Stimulated activated CD4-positive, alpha-beta T cell treated with anti-CD3 and anti-CD28 coated beads, Interleukin-15, amount 100 ng/mL, for 24 hours (primary cell): ENCODE data around the gene TBC1D22A.

Source experiments
- DNase-seq: peaks from one replicate; pipeline ENCODE4 v3.0.0-alpha.2; 2020

The TBC1D22A gene

DNA sequence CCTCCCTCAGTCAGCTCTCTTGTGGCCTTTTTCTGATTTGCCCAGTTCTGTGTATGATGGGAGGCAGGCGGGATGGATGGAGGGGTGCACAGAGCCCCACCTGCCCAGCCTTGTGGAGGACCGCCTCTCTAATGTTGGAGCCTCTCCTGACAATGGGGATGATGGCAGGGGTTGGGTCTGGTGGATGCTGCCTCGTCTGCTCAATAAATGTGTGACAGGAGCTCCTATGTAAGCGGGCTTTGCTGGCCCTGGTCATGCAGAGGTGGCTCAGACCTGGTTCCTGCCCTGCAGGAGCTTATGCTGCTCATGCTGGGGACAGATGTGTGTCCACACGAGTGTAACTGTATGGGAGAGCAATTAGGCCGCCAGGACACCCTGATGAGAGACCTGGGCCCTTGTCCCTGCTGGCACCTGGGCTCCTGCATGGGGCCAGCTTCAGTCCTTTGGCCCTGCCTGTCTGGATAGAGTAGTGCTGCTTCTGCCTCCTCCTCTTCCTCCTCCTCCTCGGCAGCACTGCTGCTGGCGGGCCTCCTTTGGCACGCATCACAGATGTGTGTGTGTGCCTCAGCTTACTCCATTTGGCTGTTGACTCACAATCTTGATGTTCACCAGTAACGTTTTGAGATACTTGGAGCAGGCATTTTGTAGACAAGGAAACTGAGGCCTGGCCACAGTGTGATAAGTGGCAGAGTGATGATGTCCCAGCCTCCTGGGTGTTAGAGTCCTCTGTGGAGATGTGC, 131.0 kb downstream of the TBC1D22A start:
- DNase-seq: no peak

DNA sequence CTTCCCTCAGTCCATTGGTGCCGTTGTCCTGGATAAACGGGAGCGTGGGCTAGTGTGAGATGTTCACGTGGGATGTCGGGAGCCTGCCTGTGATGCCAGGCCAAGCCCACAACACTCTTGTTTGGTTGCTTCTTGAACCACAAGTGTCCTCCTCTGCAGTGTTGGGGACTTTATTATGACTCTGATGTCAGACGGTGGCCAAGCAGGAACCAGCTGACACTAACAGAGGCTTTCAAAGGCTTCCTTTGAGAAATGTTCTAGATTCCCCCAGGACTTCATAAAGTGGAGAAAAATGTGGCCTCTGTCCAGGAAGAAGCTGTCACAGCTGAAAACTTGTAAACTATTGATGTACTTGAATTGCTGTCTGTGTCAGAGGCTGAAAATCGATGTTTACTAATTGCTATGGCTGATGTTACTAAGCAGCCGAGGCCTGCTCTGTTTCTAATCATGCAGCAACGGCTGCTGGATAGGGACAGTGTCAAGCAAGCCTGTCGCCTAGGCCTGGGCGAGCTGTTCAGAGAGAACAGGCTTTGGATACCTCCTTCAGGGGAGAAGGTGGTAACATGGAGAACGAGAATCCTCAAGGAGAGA, 131.7 kb downstream of the TBC1D22A start:
- no peak for DNase-seq

DNA sequence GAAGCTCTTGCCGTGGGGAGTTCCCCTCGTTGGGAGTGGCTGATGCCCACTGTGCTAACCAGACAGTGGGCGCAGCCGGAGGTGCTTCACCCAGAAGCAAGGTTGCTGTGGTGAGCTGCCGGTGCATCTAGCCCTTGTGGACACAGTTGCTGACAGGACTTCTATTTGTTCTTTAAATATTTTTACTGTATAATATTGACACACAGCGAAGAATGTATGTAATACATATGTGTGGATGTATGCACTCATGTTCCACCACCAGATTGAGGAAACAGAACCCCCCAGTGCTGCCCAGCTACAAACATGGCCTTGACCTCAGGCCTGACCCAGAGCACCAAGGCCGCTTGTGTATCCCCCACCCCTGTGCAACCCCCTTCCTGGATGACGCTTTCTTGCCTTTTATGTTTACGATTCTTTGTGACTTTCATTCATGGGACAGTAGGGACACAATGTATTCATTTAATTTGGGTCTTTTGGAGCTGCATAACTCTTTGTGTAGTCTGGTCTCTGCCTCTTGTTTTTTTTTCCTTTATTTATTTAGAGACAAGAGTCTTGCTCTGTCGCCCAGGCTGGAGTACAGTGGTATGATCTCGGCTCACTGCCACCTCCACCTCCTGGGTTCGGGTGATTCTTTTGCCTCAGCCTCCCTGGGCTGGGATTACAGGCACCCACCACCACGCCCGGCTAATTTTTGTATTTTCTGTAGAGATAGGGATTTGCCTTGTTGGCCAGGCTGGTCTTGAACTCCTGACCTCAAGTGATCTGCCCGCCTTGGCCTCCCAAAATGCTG, 132.6 kb downstream of the TBC1D22A start:
- DNase-seq: no peak

DNA sequence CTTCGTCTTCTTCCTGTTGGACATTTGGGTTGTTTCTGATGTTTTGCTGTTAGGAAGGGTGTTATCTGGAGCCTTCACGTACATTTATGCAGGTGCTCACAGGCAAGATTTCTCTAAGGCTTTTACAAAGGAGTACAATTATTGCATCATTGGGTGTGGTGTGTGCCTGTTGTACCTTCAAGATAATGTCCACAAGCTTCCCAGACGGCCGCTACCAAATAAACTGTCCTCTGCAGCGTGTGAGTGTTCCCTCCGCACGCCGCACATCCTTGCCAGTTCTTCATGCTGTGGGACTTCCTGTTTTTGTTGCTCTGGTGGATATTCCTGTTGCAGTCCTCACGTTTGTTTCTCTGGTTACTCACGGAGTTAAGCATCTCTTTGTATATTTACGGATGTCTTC, 133.3 kb downstream of the TBC1D22A start:
- no peak for DNase-seq

DNA sequence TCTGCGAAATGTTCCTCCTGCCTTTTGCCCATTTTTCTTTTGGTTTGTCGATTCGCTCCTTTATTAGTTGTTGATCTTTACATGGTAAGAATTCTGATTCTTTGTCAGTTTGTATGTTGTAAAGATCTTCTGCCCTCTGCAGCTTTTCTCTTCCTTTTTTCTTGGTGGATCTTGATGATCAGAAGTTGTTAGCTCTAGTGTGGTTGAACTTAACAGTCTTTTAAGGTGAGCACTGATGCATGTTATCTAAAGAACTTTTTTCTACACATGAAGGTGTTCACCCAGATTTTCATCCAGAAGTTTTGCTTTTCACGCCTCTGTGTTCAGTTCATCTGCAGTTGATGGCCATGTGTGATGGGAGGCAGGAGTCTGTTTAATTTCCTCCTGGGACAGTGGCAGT, 133.7 kb downstream of the TBC1D22A start:
- no peak for DNase-seq

DNA sequence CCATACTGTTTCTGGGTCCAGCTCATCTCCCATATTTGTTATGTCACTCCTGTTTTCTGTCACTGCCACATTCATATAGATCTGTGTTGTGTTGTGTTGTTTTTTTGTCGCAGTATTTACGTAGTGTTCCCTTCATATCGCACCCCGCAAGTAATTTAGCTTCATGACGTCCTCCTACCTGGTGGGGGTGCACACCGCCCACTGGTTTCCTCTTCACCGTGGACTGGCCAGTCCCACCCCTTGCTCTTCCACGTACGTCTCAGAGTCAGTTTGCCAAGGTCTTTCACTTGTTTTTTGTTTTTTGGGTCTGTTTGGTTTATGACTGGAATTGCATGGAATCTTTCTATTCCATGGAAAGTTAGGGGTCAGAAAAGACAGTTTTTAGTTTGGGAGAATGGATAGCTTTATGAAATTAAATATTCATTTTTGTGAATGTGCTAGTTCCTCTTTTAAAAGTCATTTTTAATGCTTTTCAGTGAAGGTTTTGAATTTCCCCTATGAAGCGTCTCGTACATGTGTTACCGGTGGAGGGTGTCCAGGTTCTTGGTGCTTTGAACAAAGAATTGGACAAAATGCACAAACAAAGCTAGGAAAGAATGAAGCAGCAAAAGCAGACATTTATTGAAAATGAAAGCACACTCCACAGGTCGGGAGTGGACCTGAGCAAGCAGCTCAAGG, 134.3 kb downstream of the TBC1D22A start:
- DNase-seq: no peak

DNA sequence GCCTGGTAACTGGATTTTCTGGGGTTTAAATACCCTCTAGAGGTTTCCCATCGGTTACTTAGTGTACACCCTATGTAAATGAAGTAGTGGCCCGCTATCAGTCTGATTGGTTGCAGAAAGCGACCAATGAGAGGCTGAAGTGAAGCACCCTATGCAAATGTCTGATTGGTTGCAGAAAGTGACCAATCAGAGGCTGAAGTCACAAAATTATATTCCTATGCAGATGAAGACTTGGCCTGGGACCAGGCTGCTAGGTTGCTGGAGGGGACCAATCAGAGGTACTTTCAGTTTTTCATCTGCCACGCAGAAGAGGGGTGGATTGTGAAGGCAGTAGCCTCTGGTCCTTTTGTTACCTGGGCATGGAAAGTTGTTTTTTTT, 134.8 kb downstream of the TBC1D22A start:
- no peak for DNase-seq

DNA sequence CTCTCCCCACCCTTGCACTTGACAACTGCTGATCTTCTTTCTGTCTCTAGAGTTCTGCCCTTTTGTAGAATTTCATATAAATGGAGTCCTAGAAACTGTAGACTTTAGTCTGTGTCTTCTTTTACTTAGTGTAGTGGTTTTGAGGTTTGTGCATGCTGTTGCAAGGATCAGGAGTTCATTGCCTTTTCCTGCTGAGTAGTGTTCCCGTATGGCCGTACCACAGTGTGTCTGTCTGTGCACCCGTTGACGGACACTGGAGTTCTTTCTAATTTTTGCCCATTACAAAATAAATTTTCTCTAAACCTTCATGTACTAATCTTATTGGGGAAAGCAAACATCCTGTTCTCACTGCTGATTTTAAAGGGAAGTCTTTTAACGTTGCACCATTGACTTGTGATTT, 138.1 kb downstream of the TBC1D22A start:
- DNase-seq: no peak

DNA sequence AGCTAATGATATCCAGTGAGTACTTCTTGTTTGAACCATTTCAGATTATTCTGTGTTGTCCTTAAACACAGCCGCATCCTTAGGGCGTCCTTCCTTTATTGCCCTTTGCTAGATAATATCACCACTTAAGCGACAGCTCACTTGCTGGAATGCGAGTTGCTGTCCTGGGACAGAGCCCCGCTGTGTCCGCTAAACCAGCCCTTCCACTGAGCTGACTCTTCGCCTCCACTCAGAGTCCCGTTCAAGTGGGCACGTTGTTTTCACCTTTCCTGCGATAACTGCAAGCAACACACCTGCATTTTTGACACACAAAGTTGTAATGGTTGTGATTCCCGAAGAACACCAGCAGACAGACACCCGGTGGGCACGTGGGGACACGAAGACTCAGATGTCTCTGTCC, 140.0 kb downstream of the TBC1D22A start:
- DNase-seq: no peak

DNA sequence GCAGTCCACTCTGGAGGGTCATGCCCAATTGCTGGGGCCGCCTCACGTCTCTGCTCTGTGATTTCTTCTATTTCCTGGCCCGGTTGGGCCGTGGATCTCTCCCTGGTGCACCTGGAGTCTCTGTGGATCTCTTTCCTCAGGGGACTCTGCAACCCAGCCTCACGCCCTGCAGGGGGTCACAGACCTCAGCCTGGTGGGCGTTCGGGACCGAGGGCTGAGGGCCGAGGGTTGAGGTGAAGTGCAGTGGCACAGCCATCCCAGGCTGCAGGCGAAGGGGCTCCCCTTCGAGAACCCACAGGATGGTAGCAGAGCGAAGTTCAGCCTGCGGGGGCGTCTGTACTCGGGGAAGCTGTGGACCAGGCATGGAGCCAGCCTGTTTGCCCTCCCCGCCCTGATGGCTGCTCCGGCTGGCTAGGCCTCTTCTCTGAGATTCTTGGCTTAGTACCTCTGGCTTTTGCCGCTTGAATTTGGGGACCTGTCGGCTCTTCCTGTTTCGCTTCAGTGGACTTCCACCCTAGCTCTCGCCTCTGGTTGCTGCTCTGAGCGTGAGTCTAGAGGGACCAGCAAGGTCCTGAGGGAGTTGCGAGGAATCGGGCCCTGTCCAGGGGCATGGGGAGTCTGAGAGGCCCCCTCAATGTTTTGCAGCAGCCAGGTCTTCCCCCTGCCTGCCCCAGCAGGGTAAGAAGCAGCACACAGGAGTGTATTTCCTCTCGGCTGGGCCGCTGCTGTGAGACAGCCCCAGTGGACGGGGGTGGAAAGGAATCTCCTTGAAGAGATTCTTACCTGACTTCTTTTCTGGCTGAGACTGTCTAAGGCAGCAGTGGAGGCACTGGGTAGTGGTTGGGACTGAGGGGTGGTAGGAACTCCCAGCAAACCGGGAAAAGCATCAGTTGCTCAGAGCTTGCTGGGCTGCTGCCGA, 140.8 kb downstream of the TBC1D22A start:
- DNase-seq: no peak

DNA sequence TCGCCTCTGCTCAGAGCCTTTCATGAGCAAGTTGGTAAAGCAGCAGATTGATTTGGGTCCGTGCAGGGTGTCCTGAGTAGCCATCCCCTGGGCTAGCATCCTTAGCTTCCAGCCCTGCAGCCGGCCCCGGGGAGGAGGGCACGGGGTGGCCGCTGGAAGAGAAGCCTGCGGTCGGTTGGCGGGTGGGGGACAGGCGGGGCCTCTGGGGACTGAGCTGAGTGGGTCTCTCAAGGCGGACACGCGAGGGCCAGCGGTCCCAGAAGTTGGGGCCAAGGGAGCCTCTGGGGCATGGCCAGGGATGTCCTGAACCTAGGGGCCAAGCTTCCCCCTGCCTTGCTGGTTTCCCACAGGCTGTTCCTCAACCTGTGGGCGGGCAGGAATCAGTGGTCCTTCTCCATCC, 143.0 kb downstream of the TBC1D22A start:
- DNase-seq: no peak

DNA sequence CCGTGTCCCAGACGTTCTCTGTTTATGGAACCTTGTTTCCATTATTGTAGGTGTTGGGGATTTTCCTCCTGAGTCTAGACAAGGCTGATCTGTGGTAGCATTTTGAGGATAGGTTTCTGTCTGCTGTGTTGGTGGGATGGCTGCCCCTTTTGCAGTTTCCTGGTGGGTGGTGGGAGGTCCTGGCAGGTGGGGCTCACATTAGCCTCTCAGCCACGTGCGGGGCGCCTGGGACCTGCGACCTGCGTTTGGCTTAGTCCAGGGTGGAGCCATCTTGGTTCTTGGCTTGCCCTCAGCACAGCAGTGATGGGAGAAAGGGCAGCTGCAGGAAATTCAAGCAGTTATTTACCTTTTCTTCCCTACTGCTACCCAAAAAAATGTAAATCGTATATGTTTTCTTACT, 143.4 kb downstream of the TBC1D22A start:
- no peak for DNase-seq

DNA sequence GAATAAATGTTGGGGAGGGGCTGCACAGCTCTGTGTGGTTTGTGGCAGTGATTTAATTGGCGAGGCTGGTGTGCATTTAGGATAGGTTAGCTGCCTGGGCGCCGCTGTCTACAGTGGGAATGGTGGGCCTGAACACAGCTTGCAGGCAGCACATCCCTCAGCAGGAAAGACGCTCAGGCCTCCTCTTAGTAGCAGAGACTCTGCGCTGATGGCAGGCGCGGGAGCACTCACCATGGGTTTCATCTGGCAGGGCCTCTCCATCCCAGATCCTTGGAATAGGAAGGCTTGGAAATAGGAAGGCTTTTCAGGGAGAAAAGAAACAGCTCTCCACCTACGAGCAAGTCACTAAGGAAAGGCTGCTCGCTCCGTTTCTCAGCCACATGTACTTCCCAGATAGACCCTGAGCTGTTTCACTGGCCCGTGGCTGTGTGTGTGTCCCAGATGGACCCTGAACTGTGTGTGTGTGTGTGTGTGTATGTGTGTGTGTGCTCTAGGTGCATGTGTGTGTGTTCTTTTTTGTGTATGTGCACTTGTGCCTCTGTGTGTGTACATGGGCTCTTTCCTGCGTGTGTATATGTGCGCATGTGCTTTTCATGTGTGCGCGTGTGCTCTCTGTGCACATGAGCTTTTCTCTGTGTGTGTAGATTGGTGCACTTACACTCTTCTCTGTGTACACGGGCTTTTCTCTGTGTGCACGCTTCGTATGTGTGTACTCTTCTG, 144.0 kb downstream of the TBC1D22A start:
- DNase-seq: no peak

DNA sequence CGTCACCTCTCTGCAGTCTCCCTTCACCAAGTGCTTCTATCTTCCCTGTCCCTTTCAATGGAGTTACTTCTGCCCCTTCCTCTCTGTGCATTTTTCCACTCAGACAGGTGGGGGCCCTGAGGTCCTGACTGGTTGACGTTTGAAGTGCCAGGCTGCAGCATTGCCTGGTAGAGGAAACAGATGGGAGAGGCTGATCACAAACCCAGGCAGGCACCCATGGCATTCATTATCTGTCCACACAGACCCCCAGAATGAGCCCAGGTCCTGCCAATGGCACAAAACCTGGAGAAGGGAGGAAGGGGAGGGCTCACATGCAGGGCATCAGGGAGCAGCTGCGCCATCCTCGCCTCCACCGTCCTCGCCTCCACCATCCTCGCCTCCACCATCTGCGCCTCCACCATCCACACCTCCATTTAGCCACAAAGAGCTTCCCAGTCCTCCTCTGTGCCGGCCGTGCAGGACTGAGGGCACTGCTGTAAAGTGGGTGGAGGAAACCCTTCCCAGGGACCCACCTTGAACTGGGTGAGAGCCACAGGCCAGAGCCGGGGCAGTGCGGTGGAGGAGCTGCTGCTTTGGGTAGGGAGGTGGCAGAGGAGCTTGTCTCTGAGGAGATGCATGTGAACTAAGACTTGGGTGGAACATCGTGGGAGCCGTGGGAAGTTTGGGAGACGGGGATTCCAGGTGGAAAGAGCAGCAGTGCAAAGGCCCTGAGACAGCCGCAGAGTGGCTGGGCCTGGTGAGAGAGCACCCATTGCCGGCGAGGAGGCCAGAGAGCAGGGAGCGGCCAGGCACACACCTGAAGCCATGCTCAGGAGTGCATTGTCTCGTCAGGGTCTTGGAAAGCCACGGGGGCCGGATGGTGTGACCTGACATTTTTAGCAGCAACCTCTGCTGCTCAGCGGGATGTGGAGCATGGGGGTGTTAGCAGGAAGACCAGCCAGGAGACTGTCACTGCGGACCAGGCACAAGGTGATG, 145.1 kb downstream of the TBC1D22A start:
- DNase-seq: no peak

DNA sequence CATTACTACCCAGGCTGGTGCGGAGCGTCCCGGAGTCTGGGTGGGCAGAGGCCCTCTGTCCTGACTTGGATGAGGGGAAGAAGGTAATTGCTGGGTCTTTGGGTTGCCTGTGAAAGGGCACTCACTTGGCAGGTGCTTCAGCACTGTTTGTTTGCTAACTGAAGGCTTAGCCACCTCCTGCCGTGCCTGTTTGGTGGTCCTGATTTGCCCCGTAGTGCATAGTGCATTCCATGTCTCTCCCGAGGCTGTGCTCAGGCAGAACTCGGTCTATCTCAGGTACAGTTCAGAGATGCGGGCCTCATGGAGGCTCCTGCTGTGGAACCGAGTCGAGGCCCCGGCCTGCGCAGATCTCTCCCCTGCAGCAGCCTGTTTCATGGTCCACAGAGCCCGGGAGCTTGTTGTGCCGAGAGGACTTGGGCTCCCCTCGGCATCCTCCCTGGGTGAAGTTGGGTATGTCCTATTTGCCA, 146.2 kb downstream of the TBC1D22A start:
- no peak for DNase-seq

DNA sequence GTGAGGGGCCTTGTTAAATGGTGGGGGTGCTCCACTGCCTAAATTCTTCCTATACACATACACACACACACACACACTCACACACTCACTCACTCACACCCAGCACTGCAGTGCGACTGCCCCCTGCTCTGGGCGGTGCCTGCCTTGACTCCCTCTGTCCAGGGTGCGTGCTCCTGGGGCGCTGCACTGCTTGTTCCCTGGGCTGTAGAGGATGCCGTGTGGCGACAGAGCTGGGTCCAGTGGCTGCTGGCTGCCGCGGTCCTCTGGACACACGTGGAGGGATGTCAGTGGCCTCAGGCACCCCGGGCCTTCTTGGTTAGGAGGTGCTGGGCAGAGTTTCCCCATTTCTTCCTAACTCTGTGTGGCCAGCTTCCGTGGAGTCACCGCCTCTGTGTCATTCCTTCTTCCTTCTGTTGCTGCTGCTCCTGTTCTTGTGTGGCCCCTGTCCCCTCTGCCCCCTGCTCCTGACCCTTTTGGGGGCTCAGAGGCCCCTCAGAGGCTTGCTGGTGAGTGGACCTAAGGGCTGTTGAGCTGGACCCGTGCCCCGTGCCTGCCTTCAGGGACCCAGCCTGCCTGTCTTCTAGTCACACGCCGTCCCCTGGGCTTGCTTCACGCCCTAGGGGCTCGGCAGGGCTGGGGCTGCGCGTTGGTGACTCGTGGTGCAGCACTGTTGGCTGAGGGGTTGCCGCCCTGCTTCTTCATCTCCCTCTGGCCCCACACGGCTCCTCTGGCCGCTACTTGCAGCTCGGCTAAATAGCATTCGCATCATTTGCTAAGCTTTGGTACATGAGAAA, 147.0 kb downstream of the TBC1D22A start:
- no peak for DNase-seq

DNA sequence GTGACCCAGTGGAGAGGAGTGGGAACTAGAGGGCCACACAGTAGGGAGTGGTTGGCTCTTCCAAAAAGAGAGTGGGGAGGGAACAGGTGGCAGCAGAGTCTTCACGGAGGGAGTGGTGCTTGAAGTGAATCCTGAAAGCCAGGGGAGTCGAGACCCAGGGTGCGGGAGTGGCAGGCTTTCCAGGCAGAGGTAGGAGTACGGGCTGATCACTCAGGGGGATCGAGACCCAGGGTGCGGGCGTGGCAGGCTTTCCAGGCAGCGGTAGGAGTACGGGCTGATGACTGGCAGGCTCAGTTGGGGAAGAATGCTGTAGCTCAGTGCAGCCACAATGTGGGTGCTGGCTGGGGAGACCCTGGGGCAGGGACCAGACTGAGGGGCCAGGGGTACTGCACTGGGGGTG, 148.2 kb downstream of the TBC1D22A start:
- DNase-seq: no peak

DNA sequence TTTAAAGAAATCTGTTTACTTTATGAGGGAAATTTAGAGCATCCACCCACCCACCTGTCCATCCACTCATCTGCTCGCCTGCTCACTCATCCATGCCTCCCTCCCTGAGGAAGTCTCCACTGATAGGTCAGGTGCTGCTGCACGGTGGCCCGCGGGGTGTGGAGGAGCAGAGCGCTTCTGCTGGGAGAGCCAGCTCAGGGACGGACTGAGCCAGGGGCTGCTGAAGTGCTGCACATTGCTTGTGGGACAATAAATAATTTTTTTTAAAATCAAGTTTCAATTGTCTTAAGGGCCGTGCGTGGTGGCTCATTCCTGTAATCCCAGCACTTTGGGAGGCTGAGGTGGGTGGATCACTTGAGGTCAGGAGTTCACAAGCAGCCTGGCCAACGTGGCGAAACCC, 148.9 kb downstream of the TBC1D22A start:
- DNase-seq: no peak

DNA sequence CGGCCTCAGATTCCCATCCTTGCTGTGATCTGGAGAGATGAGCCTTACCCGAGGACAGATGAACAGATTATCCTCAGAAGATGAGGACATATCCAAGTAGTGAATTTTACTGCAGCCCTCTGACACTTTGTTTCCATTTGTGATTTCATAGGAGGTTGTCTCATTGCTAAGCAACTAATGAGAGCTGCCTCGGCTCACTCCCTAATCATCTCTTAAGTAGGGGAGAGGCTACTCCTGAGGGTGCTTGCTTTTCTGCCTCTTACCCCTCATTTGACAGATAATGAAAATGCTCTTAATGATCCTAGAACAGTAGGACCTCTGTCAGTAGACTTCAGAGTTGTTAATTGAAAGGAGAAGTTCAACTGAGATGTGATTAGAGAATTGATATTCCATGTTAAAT, 150.9 kb downstream of the TBC1D22A start:
- DNase-seq: no peak

DNA sequence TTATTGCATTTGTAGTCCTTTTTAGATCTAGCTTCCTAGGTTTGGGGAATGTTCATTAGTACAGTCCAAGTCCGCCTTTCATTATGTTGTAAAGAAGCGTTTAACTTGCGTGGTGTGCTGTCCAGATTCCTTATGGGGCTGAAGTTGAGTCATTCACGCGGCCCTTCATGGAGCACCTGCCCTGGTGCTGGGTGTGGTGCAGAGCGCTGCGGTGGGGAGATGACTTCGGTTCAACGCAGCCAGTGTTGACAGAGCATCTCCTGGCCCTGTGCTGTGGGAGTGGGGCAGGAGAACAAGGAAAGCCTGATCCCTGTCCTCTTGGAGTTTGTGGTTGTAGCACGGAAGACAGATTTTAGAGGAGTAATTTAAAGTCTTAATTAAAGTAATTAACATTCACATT, 152.0 kb downstream of the TBC1D22A start:
- DNase-seq: no peak
